H9 (cell line): ENCODE measurements around the gene LIX1. TPM values are rescaled to one million over a fixed set of nuclear protein-coding genes. Genes with fewer than 3 reads are reported as not detected.

ENCODE experiments used
- DNase-seq: peaks from one replicate; pipeline ENCODE4 v3.0.0-alpha.2; 2017
- H2AFZ ChIP-seq: one replicate; pipeline ENCODE4 v1.6.1; 2013; ENCODE audit warnings: mild to moderate bottlenecking, low read length, control low read depth, moderate library complexity
- H2AK5ac ChIP-seq: 2 replicates; pipeline ENCODE4 v1.6.1; 2013; ENCODE audit warnings: low read length, control low read depth, mixed read lengths; ENCODE audit not compliant: insufficient read length
- H2BK120ac ChIP-seq: one replicate; pipeline ENCODE4 v1.6.1; 2013; ENCODE audit warnings: low read depth, mild to moderate bottlenecking, low read length, control low read depth, inconsistent platforms; ENCODE audit not compliant: poor library complexity, severe bottlenecking
- H2BK12ac ChIP-seq: 2 replicates; pipeline ENCODE4 v1.6.1; 2013; ENCODE audit warnings: low read length, control low read depth, mixed read lengths, low read depth; ENCODE audit not compliant: insufficient read length
- H2BK15ac ChIP-seq: 2 replicates; pipeline ENCODE4 v1.6.1; 2013; ENCODE audit warnings: low read depth, low read length, control low read depth
- H2BK20ac ChIP-seq: one replicate; pipeline ENCODE4 v1.6.1; 2013; ENCODE audit warnings: low read depth, mild to moderate bottlenecking, low read length, control low read depth, inconsistent platforms; ENCODE audit not compliant: poor library complexity, severe bottlenecking
- H2BK5ac ChIP-seq: 2 replicates; pipeline ENCODE4 v1.6.1; 2013; ENCODE audit warnings: low read length, control low read depth, mixed read lengths; ENCODE audit not compliant: insufficient read length
- H3K14ac ChIP-seq: 2 replicates; pipeline ENCODE4 v1.6.1; 2013; ENCODE audit warnings: low read length, control low read depth; ENCODE audit not compliant: insufficient read depth
- H3K18ac ChIP-seq: 2 replicates; pipeline ENCODE4 v1.6.1; 2013; ENCODE audit warnings: low read depth, mild to moderate bottlenecking, mixed read lengths, low read length, control low read depth; ENCODE audit not compliant: insufficient read length
- H3K23ac ChIP-seq: 2 replicates; pipeline ENCODE4 v1.6.1; 2013; ENCODE audit warnings: low read length, control low read depth, mixed read lengths, low read depth; ENCODE audit not compliant: insufficient read length
- H3K23me2 ChIP-seq: 2 replicates; pipeline ENCODE4 v1.6.1; 2013; ENCODE audit warnings: low read depth, mild to moderate bottlenecking, mixed read lengths, low read length, control low read depth; ENCODE audit not compliant: insufficient read length, poor library complexity, severe bottlenecking
- H3K27ac ChIP-seq: 2 replicates; pipeline ENCODE4 v1.5.1; 2013; ENCODE audit warnings: low read length, control low read depth, mixed read lengths, low read depth; ENCODE audit not compliant: insufficient read length
- H3K27me3 ChIP-seq: 2 replicates; pipeline ENCODE4 v1.6.1; 2013; ENCODE audit warnings: low read length, control low read depth, inconsistent platforms; ENCODE audit not compliant: insufficient read depth
- H3K4ac ChIP-seq: 2 replicates; pipeline ENCODE4 v1.6.1; 2013; ENCODE audit warnings: low read depth, mild to moderate bottlenecking, control low read depth, inconsistent platforms, low read length, moderate library complexity
- H3K4me1 ChIP-seq: 2 replicates; pipeline ENCODE4 v1.6.1; 2013; ENCODE audit warnings: low read length, control low read depth, inconsistent platforms; ENCODE audit not compliant: insufficient read depth
- H3K4me2 ChIP-seq: 2 replicates; pipeline ENCODE4 v1.6.1; 2013; ENCODE audit warnings: low read length, control low read depth, mixed read lengths; ENCODE audit not compliant: insufficient read length, insufficient read depth
- H3K56ac ChIP-seq: 2 replicates; pipeline ENCODE4 v1.6.1; 2013; ENCODE audit warnings: low read depth, mild to moderate bottlenecking, mixed read lengths, low read length, control low read depth; ENCODE audit not compliant: insufficient read length
- H3K79me1 ChIP-seq: 2 replicates; pipeline ENCODE4 v1.6.1; 2013; ENCODE audit warnings: low read depth, mild to moderate bottlenecking, moderate library complexity, low read length, control low read depth, inconsistent platforms; ENCODE audit not compliant: insufficient read depth, poor library complexity, severe bottlenecking
- H3K79me2 ChIP-seq: 2 replicates; pipeline ENCODE4 v1.6.1; 2013; ENCODE audit warnings: low read length, control low read depth, inconsistent platforms; ENCODE audit not compliant: insufficient read depth
- H3K9ac ChIP-seq: 2 replicates; pipeline ENCODE4 v1.6.1; 2013; ENCODE audit warnings: low read length, control low read depth, mixed read lengths; ENCODE audit not compliant: insufficient read length; ENCODE audit errors: extremely low read depth
- H3K9me3 ChIP-seq: one replicate; pipeline ENCODE4 v1.6.1; 2013; ENCODE audit warnings: low read depth, low read length, inconsistent platforms; ENCODE audit not compliant: control insufficient read depth
- H3T11ph ChIP-seq: one replicate; pipeline ENCODE4 v1.6.1; 2013; ENCODE audit warnings: mild to moderate bottlenecking, low read length, control low read depth, inconsistent platforms
- H4K20me1 ChIP-seq: one replicate; pipeline ENCODE4 v1.6.1; 2013; ENCODE audit not compliant: control insufficient read depth, insufficient read length, insufficient read depth
- H4K5ac ChIP-seq: 2 replicates; pipeline ENCODE4 v1.6.1; 2013; ENCODE audit warnings: low read depth, mild to moderate bottlenecking, mixed read lengths, low read length, control low read depth; ENCODE audit not compliant: insufficient read length
- H4K8ac ChIP-seq: replicated peaks from 2 replicates; pipeline ENCODE4 v1.6.1; 2013; ENCODE audit warnings: low read length, control low read depth, mixed read lengths, low read depth; ENCODE audit not compliant: insufficient read length
- H4K91ac ChIP-seq: 2 replicates; pipeline ENCODE4 v1.6.1; 2013; ENCODE audit warnings: low read depth, mild to moderate bottlenecking, moderate library complexity, mixed read lengths, low read length, control low read depth; ENCODE audit not compliant: insufficient read length
- H3K27ac Mint-ChIP-seq, 3 experiments: 2 replicates in 2 of 3; 3 replicates in 1 of 3; pipeline ENCODE4 v1.8.0; 2020 to 2021; ENCODE audit warnings: mixed read lengths in 3 of 3, mild to moderate bottlenecking in 1 of 3, moderate library complexity in 1 of 3
- H3K27me3 Mint-ChIP-seq: 2 replicates; pipeline ENCODE4 v1.8.0; 2021; ENCODE audit warnings: low read depth, mild to moderate bottlenecking, moderate library complexity, mixed read lengths
- H3K36me3 Mint-ChIP-seq, 3 experiments: 2 replicates in 2 of 3; 3 replicates in 1 of 3; pipeline ENCODE4 v1.8.0; 2020 to 2021; ENCODE audit warnings: low read depth in 3 of 3, mixed read lengths in 3 of 3; ENCODE audit not compliant: insufficient read depth in 1 of 3
- H3K4me1 Mint-ChIP-seq, 2 experiments: 2 replicates each; pipeline ENCODE4 v1.8.0; 2020; ENCODE audit warnings: mixed read lengths in 2 of 2
- H3K4me3 Mint-ChIP-seq, 2 experiments: 2 replicates in 1 of 2; 3 replicates in 1 of 2; pipeline ENCODE4 v1.8.0; 2020 to 2021; ENCODE audit warnings: mild to moderate bottlenecking in 2 of 2, mixed read lengths in 2 of 2, moderate library complexity in 1 of 2
- H3K9me3 Mint-ChIP-seq, 2 experiments: 2 replicates in 1 of 2; 3 replicates in 1 of 2; pipeline ENCODE4 v1.8.0; 2020; ENCODE audit warnings: mild to moderate bottlenecking in 2 of 2, mixed read lengths in 2 of 2, moderate library complexity in 1 of 2
- WGBS: extraction: QIAGEN DNeasy Blood & Tissue Kit; methylation state at CpG from one replicate; pipeline ENCODE4 v1.1.7; 2013; ENCODE audit warnings: missing lambda C conversion rate, low lambda C conversion rate, mixed read lengths; ENCODE audit not compliant: insufficient read length; ENCODE audit errors: extremely low coverage; 5-methylcytosine and 5-hydroxymethylcytosine counted together
- total RNA-seq: library from RNA; stranded (reverse); gene quantifications from 2 replicates; pipeline ENCODE4 v1.2.1, GENCODE V29; 2021
- TF ChIP-seq, protein P1 (sequence below): fragments of 200-600 bp; sonication (generic); conservative IDR thresholded peaks from 3 replicates; pipeline ENCODE4 v1.8.0; 2021; ENCODE audit warnings: antibody characterized with exemption, mild to moderate bottlenecking

The LIX1 gene
- total RNA-seq, 1 experiment from 2014 or later: 0.13 TPM

DNA sequence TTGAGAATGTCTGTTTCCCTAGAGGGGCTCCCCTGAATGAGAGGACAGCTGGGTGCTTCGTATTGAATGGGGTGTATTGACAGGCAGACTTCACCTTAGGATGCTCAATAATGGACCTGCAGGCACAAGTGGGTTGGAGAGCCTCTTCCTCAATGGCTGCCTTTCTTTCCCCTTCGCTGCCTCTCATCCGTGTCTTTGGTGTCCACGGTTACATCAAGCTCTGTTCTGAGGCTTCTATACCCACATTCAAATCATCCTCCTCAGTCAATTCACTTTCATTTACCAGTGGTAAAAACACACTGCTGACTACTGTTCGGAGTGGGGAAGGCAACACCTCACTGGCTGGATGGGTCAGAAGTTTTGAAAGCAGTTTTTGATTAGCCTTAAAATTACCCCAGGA is 20.6 kb downstream of the LIX1 start:
- Histone ChIP-seq H2BK15ac (no peak overlapping the region), H3T11ph (no peak overlapping the region), H2BK12ac (no peak overlapping the region), H4K20me1 (no peaks in the 10 kb centered on the region), H3K4me1 (no peaks in the 10 kb centered on the region), H3K79me1 (no peaks in the 10 kb centered on the region), H3K4ac (no peak overlapping the region), H3K18ac (no peak overlapping the region), H2BK20ac (no peak overlapping the region), H3K27ac (no peak overlapping the region), H3K9ac (no peak overlapping the region), H4K8ac (no peak overlapping the region), H3K56ac (no peak overlapping the region), H4K5ac (no peak overlapping the region), H2AK5ac (no peak overlapping the region), H2BK5ac (no peak overlapping the region), H2AFZ (no peak overlapping the region), H2BK120ac (no peak overlapping the region), H3K27me3 (no peaks in the 10 kb centered on the region), H3K23me2 (no peaks in the 10 kb centered on the region), H3K14ac (no peak overlapping the region), H3K4me2 (no peak overlapping the region), H4K91ac (no peak overlapping the region), H3K9me3 (no peaks in the 10 kb centered on the region), H3K79me2 (no peaks in the 10 kb centered on the region), H3K23ac (no peak overlapping the region)
- TF ChIP-seq, protein P1, sequence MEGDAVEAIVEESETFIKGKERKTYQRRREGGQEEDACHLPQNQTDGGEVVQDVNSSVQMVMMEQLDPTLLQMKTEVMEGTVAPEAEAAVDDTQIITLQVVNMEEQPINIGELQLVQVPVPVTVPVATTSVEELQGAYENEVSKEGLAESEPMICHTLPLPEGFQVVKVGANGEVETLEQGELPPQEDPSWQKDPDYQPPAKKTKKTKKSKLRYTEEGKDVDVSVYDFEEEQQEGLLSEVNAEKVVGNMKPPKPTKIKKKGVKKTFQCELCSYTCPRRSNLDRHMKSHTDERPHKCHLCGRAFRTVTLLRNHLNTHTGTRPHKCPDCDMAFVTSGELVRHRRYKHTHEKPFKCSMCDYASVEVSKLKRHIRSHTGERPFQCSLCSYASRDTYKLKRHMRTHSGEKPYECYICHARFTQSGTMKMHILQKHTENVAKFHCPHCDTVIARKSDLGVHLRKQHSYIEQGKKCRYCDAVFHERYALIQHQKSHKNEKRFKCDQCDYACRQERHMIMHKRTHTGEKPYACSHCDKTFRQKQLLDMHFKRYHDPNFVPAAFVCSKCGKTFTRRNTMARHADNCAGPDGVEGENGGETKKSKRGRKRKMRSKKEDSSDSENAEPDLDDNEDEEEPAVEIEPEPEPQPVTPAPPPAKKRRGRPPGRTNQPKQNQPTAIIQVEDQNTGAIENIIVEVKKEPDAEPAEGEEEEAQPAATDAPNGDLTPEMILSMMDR: no peak
- Mint-ChIP-seq H3K36me3 (no peaks in the 10 kb centered on the region), H3K4me3 (no peak overlapping the region), H3K27ac (no peak overlapping the region), H3K27me3 (no peaks in the 10 kb centered on the region), H3K9me3 (no peaks in the 10 kb centered on the region), H3K4me1 (peaks cover 0 to 4% of the 10 kb centered on the region in 2 experiments; a peak in 2 of 4 replicates)
- no CpG with 5 or more reads among the region's 5 CpGs for WGBS
- no peak for DNase-seq
